K562 (cell line): ENCODE measurements around the gene TUBB4B. TPM values are rescaled to one million over a fixed set of nuclear protein-coding genes. Genes with fewer than 3 reads are reported as not detected.

Experiments
- ATF1 ChIP-seq, 2 experiments: fragments of 450-650 bp in 1 of 2; IDR thresholded peaks; 2 replicates each; pipeline ENCODE4 v1.6.1; 2016; ENCODE audit warnings: missing compliant biosample characterization in 1 of 2, missing genetic modification characterization in 1 of 2
- BACH1 ChIP-seq: fragments of 200-800 bp; sonication (Bioruptor generic); IDR thresholded peaks from 2 replicates; pipeline ENCODE4 v1.6.1; 2016; ENCODE audit warnings: missing genetic modification characterization, missing compliant biosample characterization
- MLX ChIP-seq, 2 experiments: fragments of 450-650 bp in 1 of 2; sonication (generic) in 1 of 2; formaldehyde crosslinking; conservative IDR thresholded peaks; 2 replicates each; pipeline versions ENCODE4 v1.4.0 to v1.8.1; 2020 to 2022; ENCODE audit warnings: mild to moderate bottlenecking in 1 of 2, missing genetic modification reagents in 1 of 2
- POLR2A ChIP-seq: fragments of 450-650 bp; conservative IDR thresholded peaks from 2 replicates; pipeline ENCODE4 v1.6.1; 2016
- SIN3A ChIP-seq, 2 experiments: fragments of 150-350 bp in 1 of 2; IDR thresholded peaks; 2 replicates each; pipeline ENCODE4 v1.6.1; 2011 to 2016; ENCODE audit warnings: borderline replicate concordance in 2 of 2, low read depth in 2 of 2, low read length in 2 of 2, mild to moderate bottlenecking in 2 of 2, moderate library complexity in 2 of 2; ENCODE audit not compliant: control insufficient read depth in 1 of 2
- ZNF174 ChIP-seq: fragments of 250-450 bp; sonication (Bioruptor Pico); IDR thresholded peaks from 2 replicates; pipeline ENCODE4 v1.4.0; 2020; ENCODE audit warnings: mild to moderate bottlenecking
- ZNF318 ChIP-seq, 2 experiments: fragments of 450-650 bp; IDR thresholded peaks; 2 replicates each; pipeline ENCODE4 v1.6.1; 2016; ENCODE audit warnings: mild to moderate bottlenecking in 2 of 2, borderline replicate concordance in 1 of 2, low read depth in 1 of 2, moderate library complexity in 1 of 2
- polyA plus RNA-seq, 8 experiments: library from polyadenylated mRNA; depleted of rRNA in 4 of 8; stranded (reverse) in 5 of 8; unstranded in 3 of 8; fragments of >200 nt; fragmentation: Nextera tagmentation in 2 of 8; fragmentation: Illumina TruSeq in 1 of 8; extraction: Ambion mirVana in 2 of 8; extraction: Trizol in 1 of 8; gene quantifications; 2 replicates each; pipeline versions ENCODE4 v1.2.1 to v1.2.3, GENCODE V29; 2011 to 2014; ENCODE audit warnings: inconsistent platforms in 1 of 8, missing spikeins in 1 of 8
- total RNA-seq, 7 experiments: library from RNA; depleted of rRNA in 6 of 7; stranded (reverse); fragments of >200 nt in 6 of 7; fragmentation: Illumina TruSeq in 2 of 7; extraction: Trizol in 2 of 7; gene quantifications; 2 replicates each; pipeline versions ENCODE4 v1.2.1 to v1.2.3, GENCODE V29; 2011 to 2021; ENCODE audit warnings: low replicate concordance in 1 of 7

TUBB4B gene
- total and polyA plus RNA-seq, 9 of the 15 experiments (the other 6 are each of a cell fraction or from before 2014, with no cell fraction given) = 24.1 to 443 (median 268) TPM

- no peak for TF ChIP-seq ZNF318 (IDR thresholded peaks at IDR 0.05; ENCODE audit: borderline replicate concordance in 1 of 2, low read depth in 1 of 2)
- peak; percentile 85 for TF ChIP-seq POLR2A
- TF ChIP-seq MLX (CRISPR knock-in tag; conservative IDR thresholded peaks at IDR 0.05) = peak in 1 of 2 experiments; percentile 74; a peak in 1 of 4 replicates
- peak; percentile 94 to 95 for TF ChIP-seq SIN3A (IDR thresholded peaks at IDR 0.05; ENCODE audit: borderline replicate concordance in 2 of 2, control insufficient read depth in 1 of 2, low read depth in 2 of 2, low read length in 2 of 2)
- no peak for TF ChIP-seq BACH1 (tag)
- TF ChIP-seq ATF1 (CRISPR knock-in tag; IDR thresholded peaks at IDR 0.05) = peak; percentile 94
- TF ChIP-seq ATF1 (tag; IDR thresholded peaks at IDR 0.05) = peak; percentile 98
- no peak for TF ChIP-seq ZNF174 (CRISPR knock-in tag)
Observed at GRCh38 chr9:137205126-137206069, 35.7 kb upstream of the TUBB4B start, which contains the start of the genes NDOR1 and TMEM203 (continued).
